MV-4-11 (cell line): ENCODE data around the gene VWA8.
A peak's percentile ranks its signal among the peaks of the same experiment; 100 is the strongest.
"Not testable (repeated sequence)": the region's sequence is repeated elsewhere in the genome, so short reads cannot be mapped to it uniquely, and the experiment has no call there.

ENCODE experiments used
- DNase-seq: peaks from one replicate; lab custom pipeline; 2025; lab: John Stamatoyannopoulos, UW

Gene VWA8

DNA sequence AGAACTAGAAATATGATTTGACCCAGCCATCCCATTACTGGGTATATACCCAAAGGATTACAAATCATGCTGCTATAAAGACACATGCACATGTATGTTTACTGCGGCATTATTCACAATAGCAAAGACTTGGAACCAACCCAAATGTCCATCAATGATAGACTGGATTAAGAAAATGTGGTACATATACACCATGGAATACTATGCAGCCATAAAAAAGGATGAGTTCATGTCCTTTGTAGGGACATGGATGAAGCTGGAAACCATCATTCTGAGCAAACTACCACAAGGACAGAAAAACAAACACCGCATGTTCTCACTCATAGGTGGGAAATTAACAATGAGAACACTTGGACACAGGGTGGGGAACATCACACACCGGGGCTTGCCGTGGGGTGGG is 38.0 kb downstream of the VWA8 start:
- not testable (repeated sequence) for DNase-seq

- no peak for DNase-seq
Observed at GRCh38 chr13:41919741-41920487, 41.0 kb downstream of the VWA8 start.

DNA sequence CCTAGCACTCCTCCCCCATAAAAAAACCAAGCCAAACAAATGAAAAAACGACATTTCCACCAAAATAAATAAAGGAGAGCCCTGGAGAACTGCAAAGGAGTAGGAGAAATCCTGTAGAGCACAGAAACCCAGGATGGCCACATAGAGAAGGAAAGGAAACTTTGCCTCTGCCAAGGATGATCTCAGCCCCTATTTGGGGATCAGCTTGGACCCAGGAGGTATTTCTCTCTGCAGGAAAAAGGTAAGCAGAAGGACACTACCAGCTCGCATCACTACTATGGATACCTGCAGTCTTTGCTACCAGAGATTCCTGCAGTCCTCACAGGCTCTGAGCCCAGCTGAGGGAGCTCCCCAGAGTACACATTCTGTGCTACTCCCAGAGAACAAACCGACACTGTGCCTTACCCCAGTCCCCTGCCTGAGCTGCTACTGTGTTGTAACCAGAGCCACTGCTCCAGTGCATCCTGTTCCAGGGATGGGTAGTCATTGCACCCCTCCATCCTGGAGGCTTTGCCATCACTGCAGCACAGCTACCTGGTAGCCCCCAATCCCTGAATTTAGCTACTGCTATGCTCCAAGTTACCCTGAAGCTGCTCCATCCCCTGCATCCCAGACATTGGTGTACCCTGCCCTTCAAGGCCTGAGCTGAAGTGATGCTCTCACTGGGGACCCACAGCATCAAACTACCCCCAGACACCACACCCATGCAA is 41.7 kb downstream of the VWA8 start:
- DNase-seq: no peak

- DNase-seq: peak; percentile 16
Observed at GRCh38 chr13:41917641-41918040, 43.3 kb downstream of the VWA8 start.

DNA sequence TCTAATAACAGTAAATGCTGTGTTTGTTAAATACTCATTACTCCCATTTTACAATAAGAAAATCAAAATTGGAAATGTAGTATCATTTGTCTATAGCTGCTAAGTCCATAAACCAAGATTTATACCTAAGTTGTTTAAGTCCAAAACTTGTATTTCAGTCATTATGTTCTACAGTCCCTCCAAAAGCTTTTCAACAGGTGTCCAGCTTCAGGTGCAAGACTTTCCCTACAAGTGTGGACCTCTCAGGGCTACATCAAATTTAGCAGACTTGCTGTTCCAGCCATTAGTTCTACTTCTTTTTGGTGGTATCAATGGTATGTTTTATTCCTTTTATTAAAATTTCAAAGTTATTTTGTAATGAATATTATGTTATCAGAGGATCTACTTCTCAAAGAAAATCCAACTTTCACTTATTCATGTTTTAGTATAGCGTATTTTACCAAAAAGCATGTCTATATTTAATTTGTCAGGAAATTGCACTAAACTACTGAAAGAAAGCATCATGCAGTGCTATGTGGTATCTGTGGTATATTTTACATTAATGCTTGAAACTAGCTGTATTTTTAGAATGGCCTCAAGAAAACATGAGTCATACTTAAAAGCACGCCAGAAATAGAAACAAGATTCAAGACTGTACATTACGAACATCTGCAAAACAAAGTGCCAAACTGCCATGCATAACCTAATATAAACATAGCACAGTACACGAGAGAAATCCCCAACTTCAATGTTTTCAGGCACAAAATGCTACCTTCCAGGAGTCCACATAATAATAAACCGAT is 44.5 kb downstream of the VWA8 start:
- peak; percentile 94 for DNase-seq

- no peak for DNase-seq
Observed at GRCh38 chr13:41915081-41915480, 45.8 kb downstream of the VWA8 start.

DNA sequence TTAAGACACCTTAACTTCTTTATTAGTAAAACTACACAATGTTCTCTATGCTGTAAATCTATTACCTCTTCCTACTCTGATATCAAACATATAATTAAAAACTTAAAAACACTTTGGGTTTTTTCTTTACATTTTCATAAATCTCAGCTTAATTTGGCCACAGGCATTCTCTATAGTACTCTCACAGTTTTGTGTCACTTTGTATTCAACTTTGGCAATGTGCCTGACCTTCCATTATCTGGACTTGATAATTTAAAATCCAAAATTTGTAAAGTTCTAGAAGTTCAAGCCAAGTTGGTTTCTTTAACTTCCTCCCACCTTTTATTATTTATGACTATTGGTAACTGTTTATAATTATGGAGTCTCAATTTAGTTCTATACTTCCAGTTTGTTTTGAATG is 46.4 kb downstream of the VWA8 start:
- no peak for DNase-seq

GRCh38 chr13:41909506-41909905 is 51.4 kb downstream of the VWA8 start:
- DNase-seq: no peak

DNA sequence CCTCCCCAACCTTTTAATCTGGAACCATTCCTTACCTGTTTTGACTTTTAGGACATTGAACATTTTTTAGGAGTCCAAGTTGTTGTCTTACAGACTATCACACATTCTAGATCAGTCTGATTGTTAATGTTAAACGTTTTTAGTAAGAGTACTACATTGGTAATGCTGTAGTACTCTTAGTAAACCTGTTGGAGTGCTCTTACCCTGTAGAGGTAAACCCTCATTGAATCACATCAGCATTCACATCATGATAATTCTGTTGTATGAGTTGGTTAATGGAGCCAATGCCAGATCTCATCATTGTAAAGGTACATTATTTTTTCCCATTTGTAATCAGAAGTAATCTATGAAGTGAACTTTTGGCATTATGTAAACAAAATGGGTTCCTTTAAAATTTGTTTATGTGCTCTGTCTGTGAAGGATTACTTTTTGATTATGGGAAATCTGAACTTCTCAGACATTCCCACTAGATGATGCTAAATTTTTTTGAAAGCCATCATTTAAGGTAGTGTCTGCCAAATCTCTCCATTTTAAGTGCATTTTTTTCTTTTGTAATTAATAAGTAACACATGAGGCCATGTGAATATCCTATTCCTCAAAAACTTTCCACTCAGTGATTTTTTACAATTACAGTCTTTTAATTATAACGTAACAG is 55.2 kb downstream of the VWA8 start:
- peak; percentile 32 for DNase-seq

- DNase-seq: no peak
Observed at GRCh38 chr13:41900918-41901317, 60.0 kb downstream of the VWA8 start.

- not testable (repeated sequence) for DNase-seq
Observed at GRCh38 chr13:41898411-41898810, 62.5 kb downstream of the VWA8 start.

- DNase-seq: no peak
Observed at GRCh38 chr13:41897126-41897525, 63.8 kb downstream of the VWA8 start.

GRCh38 chr13:41895478-41895877 is 65.4 kb downstream of the VWA8 start:
- DNase-seq: no peak

DNA sequence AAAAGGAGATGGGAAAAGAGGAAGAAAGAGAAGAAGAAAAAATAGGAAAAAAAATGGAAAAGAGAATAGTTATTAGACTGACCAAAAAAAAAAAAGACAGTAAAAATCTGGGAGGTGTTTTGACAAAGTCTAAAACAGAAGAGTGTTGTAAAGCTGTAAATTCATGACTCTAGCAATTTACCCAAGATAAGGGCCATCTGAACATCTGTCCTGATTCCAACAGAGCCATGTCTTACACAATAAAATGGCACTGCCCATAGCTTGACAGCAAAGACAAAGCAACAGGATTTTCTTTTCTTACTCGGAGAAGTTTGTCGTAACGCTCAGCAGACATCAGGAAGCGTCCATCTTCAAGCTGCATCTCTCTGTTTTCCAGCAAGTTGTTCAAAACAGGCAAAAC is 69.8 kb downstream of the VWA8 start:
- no peak for DNase-seq

DNA sequence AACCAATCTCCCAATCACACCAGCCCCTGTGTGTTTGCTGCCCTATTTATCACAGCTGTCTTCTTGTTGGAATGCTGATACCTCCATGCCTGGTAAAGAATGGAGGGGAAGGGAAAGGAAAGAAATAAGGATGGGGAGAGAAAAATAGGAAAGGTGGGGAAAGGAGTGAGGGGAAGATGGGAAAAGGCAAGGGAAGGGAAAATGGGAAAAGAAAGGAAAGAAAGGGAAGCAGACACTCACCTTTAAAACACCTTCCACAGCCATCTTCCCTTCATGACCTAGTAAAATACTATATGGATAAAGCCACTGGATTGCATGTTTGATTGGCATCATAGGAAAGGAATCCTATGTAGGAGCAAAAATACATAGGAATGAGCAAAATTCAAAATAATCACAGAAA is 77.8 kb downstream of the VWA8 start:
- no peak for DNase-seq

DNA sequence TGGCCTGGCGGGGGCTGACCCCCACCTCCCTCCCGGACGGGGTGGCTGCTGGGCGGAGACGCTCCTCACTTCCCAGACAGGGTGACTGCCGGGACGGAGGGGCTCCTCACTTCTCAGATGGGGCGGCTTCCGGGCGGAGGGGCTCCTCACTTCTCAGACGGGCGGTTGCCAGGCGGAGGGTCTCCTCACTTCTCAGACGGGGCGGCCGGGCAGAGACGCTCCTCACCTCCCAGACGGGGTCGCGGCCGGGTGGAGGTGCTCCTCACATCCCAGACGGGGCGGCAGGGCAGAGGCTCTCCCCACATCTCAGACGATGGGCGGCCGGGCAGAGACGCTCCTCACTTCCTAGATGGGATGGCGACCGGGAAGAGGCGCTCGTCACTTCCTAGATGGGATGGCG is 79.0 kb downstream of the VWA8 start:
- not testable (repeated sequence) for DNase-seq

- DNase-seq: no peak
Observed at GRCh38 chr13:41880966-41881365, 79.9 kb downstream of the VWA8 start.

DNA sequence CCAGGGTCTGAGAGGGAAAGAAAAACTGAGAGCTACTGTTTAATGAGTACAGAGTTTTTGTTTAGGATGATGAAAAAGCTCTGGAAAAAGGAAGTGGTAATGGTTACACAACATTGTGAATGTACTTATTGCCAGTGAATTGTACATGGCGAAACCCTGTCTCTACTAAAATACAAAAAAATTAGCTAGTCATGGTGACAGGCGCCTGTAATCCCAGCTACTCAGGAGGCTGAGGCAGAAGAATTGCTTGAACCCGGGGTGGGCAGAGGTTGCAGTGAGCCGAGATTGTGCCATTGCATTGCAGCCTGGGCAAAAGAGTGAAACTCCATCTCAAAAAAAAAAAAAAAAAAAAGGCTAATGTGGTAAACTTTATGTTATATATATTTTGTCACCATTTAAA is 96.3 kb downstream of the VWA8 start:
- DNase-seq: peak; percentile 93

DNA sequence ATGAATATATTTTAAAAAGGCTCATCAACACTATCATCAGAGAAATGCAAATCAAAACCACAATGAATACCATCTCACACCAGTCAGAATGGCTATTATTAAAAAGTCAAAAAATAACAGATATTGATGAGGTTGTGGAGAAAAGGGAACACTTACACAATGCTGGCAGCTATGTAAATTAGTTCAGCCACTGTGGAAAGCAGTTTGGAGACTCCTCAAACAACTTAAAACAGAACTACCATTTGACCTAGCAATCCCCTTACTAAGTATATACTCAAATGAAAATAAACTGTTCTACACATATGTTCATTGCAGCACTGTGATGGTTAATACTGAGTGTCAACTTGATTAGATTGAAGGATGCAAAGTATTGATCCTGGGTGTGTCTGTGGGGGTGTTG is 98.2 kb downstream of the VWA8 start:
- DNase-seq: not testable (repeated sequence)

DNA sequence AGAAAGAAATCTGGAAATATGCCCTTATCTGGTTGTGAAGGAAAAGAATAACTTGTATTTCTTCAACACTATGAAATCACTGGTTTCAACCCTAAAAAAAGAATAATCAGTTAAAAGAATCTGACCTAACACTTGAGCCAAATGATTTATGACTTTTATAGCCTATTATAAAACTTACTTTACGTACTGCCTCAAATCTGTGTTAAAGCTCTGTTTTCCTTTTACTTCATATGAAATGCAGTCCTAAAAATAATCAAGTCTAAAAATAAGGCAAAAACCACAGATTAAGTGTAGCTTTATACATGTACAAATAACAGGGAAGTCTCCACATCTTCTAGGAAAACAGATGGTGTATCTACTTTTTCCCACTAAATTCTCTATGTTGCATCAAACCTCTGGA is 101.3 kb downstream of the VWA8 start:
- DNase-seq: no peak

GRCh38 chr13:41858780-41859179 is 102.1 kb downstream of the VWA8 start:
- no peak for DNase-seq

GRCh38 chr13:41854758-41855157 is 106.2 kb downstream of the VWA8 start:
- DNase-seq: no peak
